Fibroblast of pulmonary artery (primary cell): ENCODE results near the gene KLHL14.

Experiments used
- DNase-seq: peaks from one replicate; pipeline ENCODE4 v3.0.0-alpha.2; 2010; ENCODE audit warnings: low read depth
- H3K4me3 ChIP-seq: replicated peaks from 2 replicates; pipeline ENCODE4 v1.5.1; 2011; ENCODE audit warnings: low read depth, mild to moderate bottlenecking, control low read depth, low read length, moderate library complexity
- CTCF ChIP-seq: IDR thresholded peaks from 2 replicates; pipeline ENCODE4 v1.5.1; 2011; ENCODE audit warnings: mild to moderate bottlenecking, control low read depth, low read length, inconsistent platforms; ENCODE audit errors: missing control alignments

Gene KLHL14

GRCh38 chr18:32777049-32777448 is 4.2 kb upstream of the KLHL14 start:
- no peak for DNase-seq
- no peak for TF ChIP-seq CTCF
- H3K4me3 ChIP-seq = no peak overlapping the region

GRCh38 chr18:32776561-32776960 is 3.7 kb upstream of the KLHL14 start:
- TF ChIP-seq CTCF = no peak
- no peak overlapping the region for H3K4me3 ChIP-seq
- DNase-seq = no peak

- no peak for DNase-seq
- TF ChIP-seq CTCF = no peak
- no peak overlapping the region for H3K4me3 ChIP-seq
Measured at GRCh38 chr18:32775628-32776027, 2.8 kb upstream of the KLHL14 start.

- DNase-seq = no peak
- no peak for TF ChIP-seq CTCF
- H3K4me3 ChIP-seq = no peak overlapping the region
Measured at GRCh38 chr18:32773382-32773712, 524 bp upstream of the KLHL14 start.

- H3K4me3 ChIP-seq = no peak overlapping the region
- TF ChIP-seq CTCF = no peak
Measured at GRCh38 chr18:32771871-32772580, 797 bp downstream of the KLHL14 start.

GRCh38 chr18:32771169-32771751 is 1.6 kb downstream of the KLHL14 start:
- no peak for DNase-seq
- no peak for TF ChIP-seq CTCF
- no peak overlapping the region for H3K4me3 ChIP-seq

More at GRCh38 chr18:32771871-32772580, 797 bp downstream of the KLHL14 start:
- no peak for DNase-seq

GRCh38 chr18:32770666-32771168 is 2.1 kb downstream of the KLHL14 start:
- no peak overlapping the region for H3K4me3 ChIP-seq
- DNase-seq = no peak
- TF ChIP-seq CTCF = no peak
